Subcutaneous adipose tissue (tissue), 4 donors: ENCODE results near the gene TNFRSF11A. TPM values are rescaled to one million over a fixed set of nuclear protein-coding genes. Genes with fewer than 3 reads are reported as not detected.

Experiments used
- CTCF ChIP-seq: fragments of 450-650 bp; IDR thresholded peaks from one replicate; pipeline ENCODE4 v1.5.1; 2016; ENCODE audit warnings: low read depth, mild to moderate bottlenecking, control low read depth, antibody characterized with exemption, moderate library complexity
- total RNA-seq, 4 donors: library from RNA; depleted of rRNA; stranded (reverse); fragments of >200 nt; gene quantifications; one replicate each; pipeline ENCODE4 v1.1.0, GENCODE V29; 2016

TNFRSF11A gene
- 10 to 100 TPM in 1 of 4 donors, 1 to 10 TPM in 2, under 1 TPM in 1; 0.94 to 27.7 (median 7.1) TPM for total RNA-seq

DNA sequence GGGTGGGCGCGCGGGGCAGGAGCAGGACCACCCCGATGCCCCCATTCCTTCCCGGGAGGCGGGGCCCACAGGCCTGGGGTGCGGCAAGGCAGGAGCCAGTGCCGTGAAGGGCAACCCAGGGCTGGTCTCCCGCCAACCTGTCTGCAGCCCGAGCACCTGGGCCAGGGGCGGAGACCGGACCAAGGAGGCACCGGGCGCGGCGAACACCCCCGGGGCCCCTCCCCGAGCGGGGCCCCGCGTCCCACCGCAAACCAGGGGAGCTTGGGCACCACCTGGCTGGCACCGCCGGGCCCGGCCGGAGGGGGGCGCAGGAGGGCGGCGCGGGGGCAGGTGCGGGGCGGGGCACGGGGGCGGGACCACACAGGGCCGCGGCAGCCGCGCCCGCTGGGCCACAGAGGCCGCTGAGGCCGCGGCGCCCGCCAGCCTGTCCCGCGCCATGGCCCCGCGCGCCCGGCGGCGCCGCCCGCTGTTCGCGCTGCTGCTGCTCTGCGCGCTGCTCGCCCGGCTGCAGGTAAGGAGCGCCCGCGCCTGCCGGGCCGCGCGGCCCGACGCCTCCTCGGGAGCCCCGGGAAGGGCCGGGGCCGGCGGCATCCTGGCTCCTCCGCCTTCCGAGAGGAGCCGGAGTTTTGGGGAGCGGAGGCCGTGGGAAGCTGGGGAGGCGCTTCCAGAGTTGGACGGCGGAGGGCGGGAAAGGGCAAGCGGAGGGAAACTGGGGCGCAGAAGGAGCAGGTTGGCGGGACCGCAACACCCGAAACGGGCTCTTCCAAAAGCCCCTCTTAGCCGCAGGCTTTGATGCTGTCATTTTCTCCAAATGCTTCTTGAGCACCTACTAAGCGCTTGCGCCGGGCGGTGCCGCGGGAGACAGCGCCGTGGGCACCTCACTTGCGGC, at the start of gene TNFRSF11A:
Gene TNFRSF11A (plus strand): TSS at position 394 of the 889 bp plus-strand sequence. CDS start 43 bp downstream, at position 437.
- TF ChIP-seq CTCF = no peak

DNA sequence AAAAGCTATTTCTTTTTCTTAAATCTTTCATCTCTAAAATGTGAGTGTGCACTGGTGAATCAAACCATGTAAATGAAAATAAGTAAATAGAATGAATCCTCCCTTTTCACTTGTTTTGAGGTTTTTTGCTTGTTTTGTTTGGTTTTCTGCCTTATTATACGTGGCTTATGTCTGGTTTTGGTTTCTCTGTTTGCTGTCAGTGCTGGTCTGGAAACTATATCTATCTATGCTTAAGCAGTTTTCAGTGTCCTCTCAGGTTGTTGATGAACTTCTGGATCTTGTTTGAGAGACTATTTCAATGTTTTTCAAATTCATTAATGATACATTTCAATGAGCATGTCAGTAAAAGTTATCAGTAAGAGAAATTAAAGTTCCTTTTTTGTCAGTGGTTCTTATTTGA, 48.1 kb upstream of the TNFRSF11A start:
- TF ChIP-seq CTCF = no peak

DNA sequence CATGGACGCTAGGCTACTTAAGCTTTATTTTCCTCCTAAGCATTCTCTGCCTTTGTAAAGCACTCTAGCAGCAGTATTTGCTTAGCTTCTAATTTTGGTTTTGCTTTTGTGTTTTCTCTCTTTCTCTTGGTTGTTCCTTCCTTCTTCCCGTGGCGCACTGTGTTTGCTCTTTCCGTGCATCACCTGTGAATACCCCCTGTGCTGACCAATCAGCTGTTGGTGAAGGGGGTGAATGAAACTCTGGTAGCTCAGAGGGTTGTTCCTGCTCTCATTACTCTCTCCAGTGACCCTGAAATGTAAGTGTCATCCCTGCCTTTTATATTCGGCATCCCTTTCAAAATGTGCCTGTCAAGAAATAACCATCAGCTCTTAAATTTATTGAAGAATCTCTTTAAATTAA, 45.5 kb upstream of the TNFRSF11A start:
- no peak for TF ChIP-seq CTCF

DNA sequence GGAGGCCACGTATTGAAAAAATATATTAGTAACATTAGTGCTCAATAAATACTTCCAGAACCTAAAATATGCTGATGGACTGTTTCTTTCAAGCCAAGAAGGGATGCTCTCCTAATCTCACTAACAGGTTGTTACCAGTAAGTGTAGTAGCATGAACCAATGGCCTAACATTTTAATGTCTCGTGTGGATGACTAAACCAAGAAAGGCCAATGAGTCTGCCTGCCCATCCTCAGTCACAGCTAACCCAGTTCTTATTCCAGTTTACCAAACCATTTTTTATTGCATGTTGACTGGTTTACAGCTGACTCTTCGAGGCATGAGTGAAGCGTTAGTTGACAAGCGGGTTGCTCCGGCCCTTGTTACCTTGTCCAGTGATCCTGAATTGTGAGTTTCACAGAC, 45.1 kb upstream of the TNFRSF11A start:
- TF ChIP-seq CTCF = no peak

- TF ChIP-seq CTCF = no peak
Measured at GRCh38 chr18:62280786-62281185, 44.3 kb upstream of the TNFRSF11A start.

- TF ChIP-seq CTCF = no peak
Measured at GRCh38 chr18:62281684-62282083, 43.4 kb upstream of the TNFRSF11A start.

DNA sequence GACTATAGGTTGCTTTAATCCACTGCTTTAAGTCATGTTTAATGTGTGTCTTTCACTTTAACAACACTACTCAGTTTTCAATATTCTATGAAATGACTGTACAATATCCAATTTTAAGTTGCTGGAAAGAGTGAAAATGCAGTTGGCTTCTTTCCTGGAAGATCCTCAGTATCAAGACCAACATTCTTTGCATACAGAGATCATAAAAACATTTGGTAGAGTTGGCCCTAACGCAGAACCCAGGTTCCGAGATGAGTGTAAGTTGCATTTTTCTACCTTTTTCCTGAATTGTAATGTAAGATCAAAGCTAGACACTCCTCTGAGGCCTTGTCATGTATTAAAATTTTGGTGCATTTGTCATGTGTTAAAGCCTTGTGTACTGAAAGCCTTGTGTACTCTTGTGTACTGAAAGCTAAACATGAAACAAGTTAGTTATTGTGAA, 42.9 kb upstream of the TNFRSF11A start:
- TF ChIP-seq CTCF = no peak
